ENCODE data around the gene IL3RA. TPM values are rescaled to one million over a fixed set of nuclear protein-coding genes. Genes with fewer than 3 reads are reported as not detected.

Gene IL3RA
- total RNA-seq, 1 experiment from 2014 or later, result 0.26 TPM

DNA sequence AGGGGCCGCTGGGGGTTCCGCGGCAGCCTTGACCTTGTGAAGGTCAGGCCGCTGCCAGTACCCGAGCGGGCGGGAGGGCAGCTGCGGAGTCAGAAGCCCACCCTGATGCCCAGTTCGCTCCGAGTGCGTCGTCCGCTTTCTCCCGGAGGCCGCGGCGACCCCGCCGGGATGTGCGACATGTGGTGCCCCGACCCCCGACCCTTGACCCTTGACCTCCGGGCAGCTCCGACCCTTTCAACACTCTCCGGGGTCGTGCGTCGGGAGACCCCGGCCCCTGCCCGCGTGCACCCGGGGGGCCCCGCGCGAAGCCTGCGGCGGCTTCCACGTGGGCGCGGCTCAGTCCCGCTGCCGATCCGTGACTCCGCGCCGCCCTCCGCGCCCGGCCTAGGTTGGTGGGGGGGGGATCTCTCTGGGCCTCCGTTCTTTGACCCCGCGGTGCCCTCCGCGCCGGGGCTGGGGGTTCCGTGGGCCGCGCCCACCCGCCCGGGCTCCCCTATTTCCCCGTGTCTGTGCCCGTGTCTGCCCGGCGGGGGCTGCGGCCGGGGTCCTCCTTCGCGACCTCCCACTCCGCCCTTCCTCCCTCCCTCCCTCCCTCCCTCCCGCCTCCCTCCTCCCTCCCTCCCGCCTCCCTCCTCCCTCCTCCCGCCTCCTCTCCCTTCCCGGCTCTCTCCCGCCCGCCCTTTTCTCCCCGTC lies 55.9 kb downstream of the IL3RA start:
- DNase-seq (ENCODE audit: low spot score) (peak; percentile 57), ATAC-seq (peak; percentile 0; the same call in 1 of the 2 replicates)
- H3K27me3 Mint-ChIP-seq (ENCODE audit: low read depth), result no peaks in the 10 kb centered on the region
- H3K4me1 Mint-ChIP-seq, result peaks cover 53% of the 10 kb centered on the region
- H3K9me3 Mint-ChIP-seq, result no peaks in the 10 kb centered on the region
- H3K27ac Mint-ChIP-seq, result peak overlapping the region; percentile 65; the same call in 1 of the 2 replicates
- H3K36me3 Mint-ChIP-seq, result peaks cover 56% of the 10 kb centered on the region
- POLR2A ChIA-PET, result no interaction called here
- peak overlapping the region; percentile 93 for H3K4me3 Mint-ChIP-seq
- CTCF ChIA-PET, result no interaction called here
- TF ChIP-seq ZNF232 (CRISPR knock-in tag; IDR thresholded peaks at IDR 0.05) (no peak), MXD4 (CRISPR knock-in tag; IDR thresholded peaks at IDR 0.05; ENCODE audit: borderline replicate concordance) (no peak), ZNF423 (CRISPR knock-in tag; IDR thresholded peaks at IDR 0.05) (no peak), ZNF263 (CRISPR knock-in tag; IDR thresholded peaks at IDR 0.05; ENCODE audit: low read depth) (no peak; the same call in none of the 2 replicates), ZNF317 (CRISPR knock-in tag; IDR thresholded peaks at IDR 0.05; ENCODE audit: borderline replicate concordance, low read depth) (no peak), ZNF219 (CRISPR knock-in tag; IDR thresholded peaks at IDR 0.05; ENCODE audit: borderline replicate concordance) (no peak; the same call in 1 of the 2 replicates), JAZF1 (CRISPR knock-in tag; IDR thresholded peaks at IDR 0.05) (no peak), GTF2I (CRISPR knock-in tag; conservative IDR thresholded peaks at IDR 0.05) (no peak)
- TF ChIP-seq, protein P1, sequence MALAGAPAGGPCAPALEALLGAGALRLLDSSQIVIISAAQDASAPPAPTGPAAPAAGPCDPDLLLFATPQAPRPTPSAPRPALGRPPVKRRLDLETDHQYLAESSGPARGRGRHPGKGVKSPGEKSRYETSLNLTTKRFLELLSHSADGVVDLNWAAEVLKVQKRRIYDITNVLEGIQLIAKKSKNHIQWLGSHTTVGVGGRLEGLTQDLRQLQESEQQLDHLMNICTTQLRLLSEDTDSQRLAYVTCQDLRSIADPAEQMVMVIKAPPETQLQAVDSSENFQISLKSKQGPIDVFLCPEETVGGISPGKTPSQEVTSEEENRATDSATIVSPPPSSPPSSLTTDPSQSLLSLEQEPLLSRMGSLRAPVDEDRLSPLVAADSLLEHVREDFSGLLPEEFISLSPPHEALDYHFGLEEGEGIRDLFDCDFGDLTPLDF (CRISPR knock-in tag; IDR thresholded peaks at IDR 0.05), result 0 out of 2 replicates have a peak, but pooled peaks have one; percentile 22
- TF ChIP-seq, protein P2, sequence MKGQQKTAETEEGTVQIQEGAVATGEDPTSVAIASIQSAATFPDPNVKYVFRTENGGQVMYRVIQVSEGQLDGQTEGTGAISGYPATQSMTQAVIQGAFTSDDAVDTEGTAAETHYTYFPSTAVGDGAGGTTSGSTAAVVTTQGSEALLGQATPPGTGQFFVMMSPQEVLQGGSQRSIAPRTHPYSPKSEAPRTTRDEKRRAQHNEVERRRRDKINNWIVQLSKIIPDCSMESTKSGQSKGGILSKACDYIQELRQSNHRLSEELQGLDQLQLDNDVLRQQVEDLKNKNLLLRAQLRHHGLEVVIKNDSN (CRISPR knock-in tag; IDR thresholded peaks at IDR 0.05), result no peak
- TF ChIP-seq, protein P3, sequence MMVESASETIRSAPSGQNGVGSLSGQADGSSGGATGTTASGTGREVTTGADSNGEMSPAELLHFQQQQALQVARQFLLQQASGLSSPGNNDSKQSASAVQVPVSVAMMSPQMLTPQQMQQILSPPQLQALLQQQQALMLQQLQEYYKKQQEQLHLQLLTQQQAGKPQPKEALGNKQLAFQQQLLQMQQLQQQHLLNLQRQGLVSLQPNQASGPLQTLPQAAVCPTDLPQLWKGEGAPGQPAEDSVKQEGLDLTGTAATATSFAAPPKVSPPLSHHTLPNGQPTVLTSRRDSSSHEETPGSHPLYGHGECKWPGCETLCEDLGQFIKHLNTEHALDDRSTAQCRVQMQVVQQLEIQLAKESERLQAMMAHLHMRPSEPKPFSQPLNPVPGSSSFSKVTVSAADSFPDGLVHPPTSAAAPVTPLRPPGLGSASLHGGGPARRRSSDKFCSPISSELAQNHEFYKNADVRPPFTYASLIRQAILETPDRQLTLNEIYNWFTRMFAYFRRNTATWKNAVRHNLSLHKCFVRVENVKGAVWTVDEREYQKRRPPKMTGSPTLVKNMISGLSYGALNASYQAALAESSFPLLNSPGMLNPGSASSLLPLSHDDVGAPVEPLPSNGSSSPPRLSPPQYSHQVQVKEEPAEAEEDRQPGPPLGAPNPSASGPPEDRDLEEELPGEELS (CRISPR knock-in tag; IDR thresholded peaks at IDR 0.05), result no peak
- TF ChIP-seq, protein P4, sequence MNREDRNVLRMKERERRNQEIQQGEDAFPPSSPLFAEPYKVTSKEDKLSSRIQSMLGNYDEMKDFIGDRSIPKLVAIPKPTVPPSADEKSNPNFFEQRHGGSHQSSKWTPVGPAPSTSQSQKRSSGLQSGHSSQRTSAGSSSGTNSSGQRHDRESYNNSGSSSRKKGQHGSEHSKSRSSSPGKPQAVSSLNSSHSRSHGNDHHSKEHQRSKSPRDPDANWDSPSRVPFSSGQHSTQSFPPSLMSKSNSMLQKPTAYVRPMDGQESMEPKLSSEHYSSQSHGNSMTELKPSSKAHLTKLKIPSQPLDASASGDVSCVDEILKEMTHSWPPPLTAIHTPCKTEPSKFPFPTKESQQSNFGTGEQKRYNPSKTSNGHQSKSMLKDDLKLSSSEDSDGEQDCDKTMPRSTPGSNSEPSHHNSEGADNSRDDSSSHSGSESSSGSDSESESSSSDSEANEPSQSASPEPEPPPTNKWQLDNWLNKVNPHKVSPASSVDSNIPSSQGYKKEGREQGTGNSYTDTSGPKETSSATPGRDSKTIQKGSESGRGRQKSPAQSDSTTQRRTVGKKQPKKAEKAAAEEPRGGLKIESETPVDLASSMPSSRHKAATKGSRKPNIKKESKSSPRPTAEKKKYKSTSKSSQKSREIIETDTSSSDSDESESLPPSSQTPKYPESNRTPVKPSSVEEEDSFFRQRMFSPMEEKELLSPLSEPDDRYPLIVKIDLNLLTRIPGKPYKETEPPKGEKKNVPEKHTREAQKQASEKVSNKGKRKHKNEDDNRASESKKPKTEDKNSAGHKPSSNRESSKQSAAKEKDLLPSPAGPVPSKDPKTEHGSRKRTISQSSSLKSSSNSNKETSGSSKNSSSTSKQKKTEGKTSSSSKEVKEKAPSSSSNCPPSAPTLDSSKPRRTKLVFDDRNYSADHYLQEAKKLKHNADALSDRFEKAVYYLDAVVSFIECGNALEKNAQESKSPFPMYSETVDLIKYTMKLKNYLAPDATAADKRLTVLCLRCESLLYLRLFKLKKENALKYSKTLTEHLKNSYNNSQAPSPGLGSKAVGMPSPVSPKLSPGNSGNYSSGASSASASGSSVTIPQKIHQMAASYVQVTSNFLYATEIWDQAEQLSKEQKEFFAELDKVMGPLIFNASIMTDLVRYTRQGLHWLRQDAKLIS (CRISPR knock-in tag; IDR thresholded peaks at IDR 0.05; ENCODE audit: borderline replicate concordance), result no peak
- TF ChIP-seq, protein P5, sequence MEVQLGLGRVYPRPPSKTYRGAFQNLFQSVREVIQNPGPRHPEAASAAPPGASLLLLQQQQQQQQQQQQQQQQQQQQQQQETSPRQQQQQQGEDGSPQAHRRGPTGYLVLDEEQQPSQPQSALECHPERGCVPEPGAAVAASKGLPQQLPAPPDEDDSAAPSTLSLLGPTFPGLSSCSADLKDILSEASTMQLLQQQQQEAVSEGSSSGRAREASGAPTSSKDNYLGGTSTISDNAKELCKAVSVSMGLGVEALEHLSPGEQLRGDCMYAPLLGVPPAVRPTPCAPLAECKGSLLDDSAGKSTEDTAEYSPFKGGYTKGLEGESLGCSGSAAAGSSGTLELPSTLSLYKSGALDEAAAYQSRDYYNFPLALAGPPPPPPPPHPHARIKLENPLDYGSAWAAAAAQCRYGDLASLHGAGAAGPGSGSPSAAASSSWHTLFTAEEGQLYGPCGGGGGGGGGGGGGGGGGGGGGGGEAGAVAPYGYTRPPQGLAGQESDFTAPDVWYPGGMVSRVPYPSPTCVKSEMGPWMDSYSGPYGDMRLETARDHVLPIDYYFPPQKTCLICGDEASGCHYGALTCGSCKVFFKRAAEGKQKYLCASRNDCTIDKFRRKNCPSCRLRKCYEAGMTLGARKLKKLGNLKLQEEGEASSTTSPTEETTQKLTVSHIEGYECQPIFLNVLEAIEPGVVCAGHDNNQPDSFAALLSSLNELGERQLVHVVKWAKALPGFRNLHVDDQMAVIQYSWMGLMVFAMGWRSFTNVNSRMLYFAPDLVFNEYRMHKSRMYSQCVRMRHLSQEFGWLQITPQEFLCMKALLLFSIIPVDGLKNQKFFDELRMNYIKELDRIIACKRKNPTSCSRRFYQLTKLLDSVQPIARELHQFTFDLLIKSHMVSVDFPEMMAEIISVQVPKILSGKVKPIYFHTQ (CRISPR knock-in tag; IDR thresholded peaks at IDR 0.05), result 0 out of 2 replicates have a peak, but pooled peaks have one; percentile 50
- TF ChIP-seq, protein P6, sequence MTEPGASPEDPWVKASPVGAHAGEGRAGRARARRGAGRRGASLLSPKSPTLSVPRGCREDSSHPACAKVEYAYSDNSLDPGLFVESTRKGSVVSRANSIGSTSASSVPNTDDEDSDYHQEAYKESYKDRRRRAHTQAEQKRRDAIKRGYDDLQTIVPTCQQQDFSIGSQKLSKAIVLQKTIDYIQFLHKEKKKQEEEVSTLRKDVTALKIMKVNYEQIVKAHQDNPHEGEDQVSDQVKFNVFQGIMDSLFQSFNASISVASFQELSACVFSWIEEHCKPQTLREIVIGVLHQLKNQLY (CRISPR knock-in tag; IDR thresholded peaks at IDR 0.05), result no peak
- TF ChIP-seq, protein P7, sequence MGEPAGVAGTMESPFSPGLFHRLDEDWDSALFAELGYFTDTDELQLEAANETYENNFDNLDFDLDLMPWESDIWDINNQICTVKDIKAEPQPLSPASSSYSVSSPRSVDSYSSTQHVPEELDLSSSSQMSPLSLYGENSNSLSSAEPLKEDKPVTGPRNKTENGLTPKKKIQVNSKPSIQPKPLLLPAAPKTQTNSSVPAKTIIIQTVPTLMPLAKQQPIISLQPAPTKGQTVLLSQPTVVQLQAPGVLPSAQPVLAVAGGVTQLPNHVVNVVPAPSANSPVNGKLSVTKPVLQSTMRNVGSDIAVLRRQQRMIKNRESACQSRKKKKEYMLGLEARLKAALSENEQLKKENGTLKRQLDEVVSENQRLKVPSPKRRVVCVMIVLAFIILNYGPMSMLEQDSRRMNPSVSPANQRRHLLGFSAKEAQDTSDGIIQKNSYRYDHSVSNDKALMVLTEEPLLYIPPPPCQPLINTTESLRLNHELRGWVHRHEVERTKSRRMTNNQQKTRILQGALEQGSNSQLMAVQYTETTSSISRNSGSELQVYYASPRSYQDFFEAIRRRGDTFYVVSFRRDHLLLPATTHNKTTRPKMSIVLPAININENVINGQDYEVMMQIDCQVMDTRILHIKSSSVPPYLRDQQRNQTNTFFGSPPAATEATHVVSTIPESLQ (CRISPR knock-in tag; IDR thresholded peaks at IDR 0.05), result no peak
- TF ChIP-seq, protein P8, sequence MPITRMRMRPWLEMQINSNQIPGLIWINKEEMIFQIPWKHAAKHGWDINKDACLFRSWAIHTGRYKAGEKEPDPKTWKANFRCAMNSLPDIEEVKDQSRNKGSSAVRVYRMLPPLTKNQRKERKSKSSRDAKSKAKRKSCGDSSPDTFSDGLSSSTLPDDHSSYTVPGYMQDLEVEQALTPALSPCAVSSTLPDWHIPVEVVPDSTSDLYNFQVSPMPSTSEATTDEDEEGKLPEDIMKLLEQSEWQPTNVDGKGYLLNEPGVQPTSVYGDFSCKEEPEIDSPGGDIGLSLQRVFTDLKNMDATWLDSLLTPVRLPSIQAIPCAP (CRISPR knock-in tag; IDR thresholded peaks at IDR 0.05), result no peak
- TF ChIP-seq, protein P9, sequence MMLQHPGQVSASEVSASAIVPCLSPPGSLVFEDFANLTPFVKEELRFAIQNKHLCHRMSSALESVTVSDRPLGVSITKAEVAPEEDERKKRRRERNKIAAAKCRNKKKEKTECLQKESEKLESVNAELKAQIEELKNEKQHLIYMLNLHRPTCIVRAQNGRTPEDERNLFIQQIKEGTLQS (CRISPR knock-in tag; conservative IDR thresholded peaks at IDR 0.05), result no peak
- TF ChIP-seq, protein P10, sequence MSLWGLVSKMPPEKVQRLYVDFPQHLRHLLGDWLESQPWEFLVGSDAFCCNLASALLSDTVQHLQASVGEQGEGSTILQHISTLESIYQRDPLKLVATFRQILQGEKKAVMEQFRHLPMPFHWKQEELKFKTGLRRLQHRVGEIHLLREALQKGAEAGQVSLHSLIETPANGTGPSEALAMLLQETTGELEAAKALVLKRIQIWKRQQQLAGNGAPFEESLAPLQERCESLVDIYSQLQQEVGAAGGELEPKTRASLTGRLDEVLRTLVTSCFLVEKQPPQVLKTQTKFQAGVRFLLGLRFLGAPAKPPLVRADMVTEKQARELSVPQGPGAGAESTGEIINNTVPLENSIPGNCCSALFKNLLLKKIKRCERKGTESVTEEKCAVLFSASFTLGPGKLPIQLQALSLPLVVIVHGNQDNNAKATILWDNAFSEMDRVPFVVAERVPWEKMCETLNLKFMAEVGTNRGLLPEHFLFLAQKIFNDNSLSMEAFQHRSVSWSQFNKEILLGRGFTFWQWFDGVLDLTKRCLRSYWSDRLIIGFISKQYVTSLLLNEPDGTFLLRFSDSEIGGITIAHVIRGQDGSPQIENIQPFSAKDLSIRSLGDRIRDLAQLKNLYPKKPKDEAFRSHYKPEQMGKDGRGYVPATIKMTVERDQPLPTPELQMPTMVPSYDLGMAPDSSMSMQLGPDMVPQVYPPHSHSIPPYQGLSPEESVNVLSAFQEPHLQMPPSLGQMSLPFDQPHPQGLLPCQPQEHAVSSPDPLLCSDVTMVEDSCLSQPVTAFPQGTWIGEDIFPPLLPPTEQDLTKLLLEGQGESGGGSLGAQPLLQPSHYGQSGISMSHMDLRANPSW (CRISPR knock-in tag; conservative IDR thresholded peaks at IDR 0.05; ENCODE audit: low read depth), result no peak
